Measurements from ENCODE around the gene PRIMA1.
"Not testable (repeated sequence)": the region's sequence is repeated elsewhere in the genome, so short reads cannot be mapped to it uniquely, and the experiment has no call there.

Gene PRIMA1

GRCh38 chr14:93788293-93788542 lies at the start of gene PRIMA1:
TSS of gene PRIMA1 (minus strand) at chr14:93788485. CDS start at chr14:93787718, 767 bp downstream.
- DNase-seq, result no peak

GRCh38 chr14:93834699-93835371 lies 46.5 kb upstream of the PRIMA1 start:
- DNase-seq, result no peak

- DNase-seq, result no peak
Observed at GRCh38 chr14:93832665-93833064, 44.4 kb upstream of the PRIMA1 start.

- DNase-seq, result no peak
Observed at GRCh38 chr14:93832081-93832480, 43.8 kb upstream of the PRIMA1 start.

- DNase-seq, result no peak
Observed at GRCh38 chr14:93830753-93831461, 42.6 kb upstream of the PRIMA1 start.

GRCh38 chr14:93829839-93830481 lies 41.7 kb upstream of the PRIMA1 start:
- no peak for DNase-seq

- DNase-seq, result no peak
Observed at GRCh38 chr14:93825235-93825553, 36.9 kb upstream of the PRIMA1 start.

- no peak for DNase-seq
Observed at GRCh38 chr14:93824518-93825234, 36.4 kb upstream of the PRIMA1 start.

- no peak for DNase-seq
Observed at GRCh38 chr14:93824076-93824475, 35.8 kb upstream of the PRIMA1 start.

GRCh38 chr14:93821051-93821450 lies 32.8 kb upstream of the PRIMA1 start:
- no peak for DNase-seq

- no peak for DNase-seq
Observed at GRCh38 chr14:93818857-93819256, 30.6 kb upstream of the PRIMA1 start.

GRCh38 chr14:93811676-93812075 lies 23.4 kb upstream of the PRIMA1 start:
- DNase-seq, result no peak

GRCh38 chr14:93811020-93811419 lies 22.7 kb upstream of the PRIMA1 start:
- DNase-seq, result no peak

- not testable (repeated sequence) for DNase-seq
Observed at GRCh38 chr14:93809491-93810420, 21.5 kb upstream of the PRIMA1 start.

- no peak for DNase-seq
Observed at GRCh38 chr14:93804654-93805053, 16.4 kb upstream of the PRIMA1 start.

- no peak for DNase-seq
Observed at GRCh38 chr14:93803408-93804318, 15.4 kb upstream of the PRIMA1 start.

GRCh38 chr14:93799989-93800921 lies 12.0 kb upstream of the PRIMA1 start:
- DNase-seq, result no peak

- DNase-seq, result no peak
Observed at GRCh38 chr14:93799617-93799988, 11.3 kb upstream of the PRIMA1 start.

- no peak for DNase-seq
Observed at GRCh38 chr14:93797536-93797935, 9.3 kb upstream of the PRIMA1 start.

GRCh38 chr14:93797071-93797470 lies 8.8 kb upstream of the PRIMA1 start:
- no peak for DNase-seq

- no peak for DNase-seq
Observed at GRCh38 chr14:93794756-93795155, 6.5 kb upstream of the PRIMA1 start.

Data from activated effector memory CD4-positive, alpha-beta T cell treated with Interleukin-2 at 50 U/mL for 16 hours (primary cell).